GM12878 (cell line): ENCODE measurements around the gene SUFU. TPM values are rescaled to one million over a fixed set of nuclear protein-coding genes. Genes with fewer than 3 reads are reported as not detected.
A peak's percentile ranks its signal among the peaks of the same experiment; 100 is the strongest.

Experiments
- ATAC-seq: fragments of 200-7000 bp; cut with Tn5 transposase; 3 replicates; pipeline ENCODE4 v1.9.1; 2020; ENCODE audit warnings: mild to moderate bottlenecking, moderate library complexity
- BruUV-seq: library from RNA; stranded (reverse); fragments of 400-500 nt; replicated peaks from 2 replicates; lab custom pipeline; 2021; lab: Mats Ljungman, UMichigan
- CTCF ChIA-PET: fragments of 300-600 bp; sonication (Branson Sonifier 250); formaldehyde crosslinking; extraction: SDS; loops from one replicate; lab custom pipeline; 2021; ENCODE audit warnings: inconsistent platforms; lab: Yijun Ruan, JAX
- POLR2A ChIA-PET: fragments of 350-600 bp; formaldehyde crosslinking; extraction: SDS; loops from one replicate; lab custom pipeline; 2021; ENCODE audit warnings: inconsistent platforms; lab: Charles Lee
- RAD21 ChIA-PET: fragments of 300-600 bp; sonication (Branson Sonifier 250); formaldehyde crosslinking; loops from one replicate; lab custom pipeline; 2023; ENCODE audit warnings: antibody characterized with exemption; ENCODE audit not compliant: unreplicated experiment; lab: Charles Lee
- SMC1A ChIA-PET: fragments of 300-600 bp; sonication (Branson Sonifier 250); formaldehyde crosslinking; loops from one replicate; lab custom pipeline; 2023; ENCODE audit not compliant: unreplicated experiment, uncharacterized antibody; lab: Charles Lee
- DNase-seq: peaks from one replicate; pipeline ENCODE4 v3.0.0-alpha.2; 2011; ENCODE audit warnings: low read depth, low spot score
- FAIRE-seq: peaks from 3 replicates; lab custom pipeline; 2011; peaks lifted over from hg19 to GRCh38; lab: Jason Lieb, UNC
- H2AFZ ChIP-seq: 2 replicates; pipeline ENCODE4 v1.6.0; 2011; ENCODE audit warnings: low read depth, low read length, control low read depth; ENCODE audit not compliant: control insufficient read depth
- H3K27ac ChIP-seq: 2 replicates; pipeline ENCODE4 v1.5.1; 2011; ENCODE audit warnings: control low read depth; ENCODE audit not compliant: control insufficient read depth, insufficient read depth
- H3K27me3 ChIP-seq, 2 experiments: replicated peaks in 1 of 2; 2 replicates each; pipeline versions ENCODE4 v1.6.0 to v1.6.1; 2011; ENCODE audit warnings: low read length in 1 of 2; ENCODE audit not compliant: control insufficient read depth in 2 of 2, insufficient read depth in 2 of 2
- H3K36me3 ChIP-seq, 2 experiments: 2 replicates each; pipeline ENCODE4 v1.5.1; 2011; ENCODE audit warnings: low read length in 1 of 2; ENCODE audit not compliant: control insufficient read depth in 2 of 2, insufficient read depth in 2 of 2
- H3K4me1 ChIP-seq: 2 replicates; pipeline ENCODE4 v1.6.1; 2011; ENCODE audit warnings: mild to moderate bottlenecking, low read length, moderate library complexity, mixed read lengths; ENCODE audit not compliant: control insufficient read depth, insufficient read depth
- H3K4me2 ChIP-seq: 2 replicates; pipeline ENCODE4 v1.6.0; 2011; ENCODE audit warnings: control low read depth; ENCODE audit not compliant: control insufficient read depth, insufficient read depth
- H3K4me3 ChIP-seq: fragments of 200-600 bp; sonication (generic); 2 replicates; pipeline ENCODE4 v1.5.1; 2016
- H3K79me2 ChIP-seq: 2 replicates; pipeline ENCODE4 v1.6.0; 2011; ENCODE audit warnings: low read length; ENCODE audit not compliant: control insufficient read depth, insufficient read depth
- H3K9ac ChIP-seq: 2 replicates; pipeline ENCODE4 v1.8.0; 2011; ENCODE audit warnings: low read length, control low read depth, mixed read lengths; ENCODE audit not compliant: control insufficient read depth, insufficient read depth
- H3K9me3 ChIP-seq: replicated peaks from 3 replicates; pipeline ENCODE4 v1.5.1; 2011; ENCODE audit warnings: mild to moderate bottlenecking, low read length; ENCODE audit not compliant: control insufficient read depth, insufficient read depth
- H4K20me1 ChIP-seq: 2 replicates; pipeline ENCODE4 v1.6.0; 2011; ENCODE audit not compliant: control insufficient read depth, insufficient read depth
- ATF3 ChIP-seq: IDR thresholded peaks from 2 replicates; pipeline ENCODE4 v1.6.1; 2011; ENCODE audit warnings: low read depth, mild to moderate bottlenecking, low read length, moderate library complexity, borderline replicate concordance; ENCODE audit errors: extremely low read depth
- KLF5 ChIP-seq: fragments of 450-650 bp; IDR thresholded peaks from 2 replicates; pipeline ENCODE4 v1.6.1; 2014; ENCODE audit warnings: mild to moderate bottlenecking; ENCODE audit not compliant: partially characterized antibody
- MTA2 ChIP-seq: fragments of 450-650 bp; IDR thresholded peaks from 2 replicates; pipeline ENCODE4 v1.6.1; 2016; ENCODE audit warnings: low read depth, mild to moderate bottlenecking, moderate library complexity
- MTA3 ChIP-seq: IDR thresholded peaks from 2 replicates; pipeline ENCODE4 v1.6.1; 2012; ENCODE audit warnings: low read length, inconsistent platforms, borderline replicate concordance
- NR2C2 ChIP-seq: IDR thresholded peaks from 2 replicates; pipeline ENCODE4 v1.6.1; 2011; ENCODE audit warnings: borderline replicate concordance, low read depth; ENCODE audit not compliant: control insufficient read depth, insufficient read length
- ZNF687 ChIP-seq: fragments of 450-650 bp; IDR thresholded peaks from 2 replicates; pipeline ENCODE4 v1.6.1; 2017; ENCODE audit warnings: mild to moderate bottlenecking, moderate library complexity
- WGBS: methylation state at CpG from one replicate; pipeline ENCODE4 v1.1.6; 2016; ENCODE audit warnings: low lambda C conversion rate; ENCODE audit not compliant: insufficient replicate concordance, insufficient coverage; ENCODE audit errors: missing lambda C conversion rate; 5-methylcytosine and 5-hydroxymethylcytosine counted together
- in situ Hi-C: fragments of 300-500 bp; cut with MboI; formaldehyde crosslinking; loops from 9 replicates; pipeline ENCODE4 v1.14.3; 2018; ENCODE audit warnings: mixed read lengths
- intact Hi-C: fragments of 100-400 bp; cut with micrococcal nuclease; formaldehyde crosslinking; loops from one replicate; pipeline ENCODE4 v1.14.2; 2022; ENCODE audit not compliant: unreplicated experiment
- polyA plus RNA-seq, 11 experiments: library from polyadenylated mRNA; depleted of rRNA in 4 of 11; unstranded in 6 of 11; stranded (reverse) in 5 of 11; fragments of >200 nt; fragmentation: Nextera tagmentation in 4 of 11; fragmentation: Illumina TruSeq in 1 of 11; extraction: Ambion mirVana in 4 of 11; extraction: Trizol in 1 of 11; gene quantifications; 1 replicate in 1 of 11; 2 replicates in 10 of 11; pipeline versions ENCODE4 v1.2.1 to v1.2.3, GENCODE V29; 2011 to 2016; ENCODE audit warnings: inconsistent platforms in 2 of 11, missing spikeins in 2 of 11, low read depth in 1 of 11
- total RNA-seq, 4 experiments: library from RNA; depleted of rRNA in 3 of 4; stranded (reverse); fragments of >200 nt in 3 of 4; fragmentation: Illumina TruSeq in 1 of 4; extraction: Trizol in 1 of 4; gene quantifications; 2 replicates each; pipeline versions ENCODE4 v1.2.1 to v1.2.3, GENCODE V29; 2013 to 2021
- TF ChIP-seq, protein P1 (sequence below): fragments of 450-650 bp; IDR thresholded peaks from 2 replicates; pipeline ENCODE4 v1.6.1; 2017; ENCODE audit warnings: mild to moderate bottlenecking, moderate library complexity
- TF ChIP-seq, protein P2 (sequence below): fragments of 450-650 bp; IDR thresholded peaks from 2 replicates; pipeline ENCODE4 v1.6.1; 2016; ENCODE audit warnings: mild to moderate bottlenecking, moderate library complexity, borderline replicate concordance

Gene SUFU
- total and polyA plus RNA-seq, 10 of the 15 experiments (the other 5 are each of a cell fraction or from before 2014, with no cell fraction given) = 0.68 to 7.7 (median 2.4) TPM

DNA sequence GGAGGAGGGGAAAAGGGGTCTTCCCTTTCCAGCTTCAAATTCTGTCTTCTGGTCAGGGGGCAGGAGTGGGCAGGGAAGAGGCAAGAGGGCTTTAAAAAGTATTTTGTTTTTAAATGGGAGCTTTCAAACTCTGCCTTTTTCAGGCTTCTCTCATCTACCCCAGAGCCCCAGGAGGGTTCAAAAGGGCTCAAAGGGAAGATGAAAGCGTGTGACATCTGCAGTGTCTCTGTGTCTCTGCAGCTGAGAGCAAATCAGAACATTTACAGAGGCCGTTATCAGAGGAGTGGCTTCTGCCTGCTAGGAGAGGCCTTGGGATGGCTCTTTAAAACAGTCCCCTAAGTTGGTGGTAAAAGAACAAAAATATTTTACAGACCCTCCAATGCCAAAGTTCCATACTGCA, 170.8 kb downstream of the SUFU start:
- Histone ChIP-seq H3K4me1 (peaks cover 29% of the 10 kb centered on the region), H2AFZ (no peak overlapping the region; the same call in 1 of the 2 replicates), H3K27ac (no peak overlapping the region), H3K27me3 (no peaks in the 10 kb centered on the region), H3K9me3 (no peaks in the 10 kb centered on the region), H3K79me2 (no peaks in the 10 kb centered on the region), H4K20me1 (no peaks in the 10 kb centered on the region), H3K9ac (no peak overlapping the region), H3K4me2 (peak overlapping the region; percentile 52), H3K36me3 (no peaks in the 10 kb centered on the region), H3K4me3 (no peak overlapping the region; the same call in 1 of the 2 replicates)
- FAIRE-seq (no peak), DNase-seq (no peak), ATAC-seq (0 out of 3 replicates have a peak, but pooled peaks have one; percentile 9)
- 46% methylated on average over 2 of the region's 2 CpGs for whole genome bisulfite sequencing
- intact Hi-C loops = no loop called here
- ChIA-PET POLR2A (interaction anchor here (0.5 to 7.3 kb wide), 13 partner anchors 8 to 853 kb away, joined by 3 to 151 read pairs (median 12); partner anchors contain the start of genes ARL3, SFXN2 and TRIM8), CTCF (interaction anchor here (0.9 to 8.7 kb wide), 12 partner anchors 10 to 228 kb away, joined by 3 to 128 read pairs (median 16); partner anchors contain the start of genes ACTR1A, ARL3, SFXN2 and SUFU), RAD21 (interaction anchor here (0.8 to 8.4 kb wide), 21 partner anchors 8 to 172 kb away, joined by 3 to 140 read pairs (median 4); partner anchors contain the start of genes ACTR1A, ARL3, CYP17A1 and SFXN2), SMC1A (interaction anchor here (0.8 to 8.2 kb wide), 21 partner anchors 10 to 227 kb away, joined by 3 to 140 read pairs (median 5); partner anchors contain the start of genes ACTR1A, ARL3, SFXN2 and TRIM8)
- in situ Hi-C loops = no loop called here
- BruUV-seq = no TSS peak
- TF ChIP-seq MTA3 (no peak), MTA2 (no peak), ATF3 (no peak), KLF5 (no peak), NR2C2 (no peak), ZNF687 (no peak)
- TF ChIP-seq, protein P1, sequence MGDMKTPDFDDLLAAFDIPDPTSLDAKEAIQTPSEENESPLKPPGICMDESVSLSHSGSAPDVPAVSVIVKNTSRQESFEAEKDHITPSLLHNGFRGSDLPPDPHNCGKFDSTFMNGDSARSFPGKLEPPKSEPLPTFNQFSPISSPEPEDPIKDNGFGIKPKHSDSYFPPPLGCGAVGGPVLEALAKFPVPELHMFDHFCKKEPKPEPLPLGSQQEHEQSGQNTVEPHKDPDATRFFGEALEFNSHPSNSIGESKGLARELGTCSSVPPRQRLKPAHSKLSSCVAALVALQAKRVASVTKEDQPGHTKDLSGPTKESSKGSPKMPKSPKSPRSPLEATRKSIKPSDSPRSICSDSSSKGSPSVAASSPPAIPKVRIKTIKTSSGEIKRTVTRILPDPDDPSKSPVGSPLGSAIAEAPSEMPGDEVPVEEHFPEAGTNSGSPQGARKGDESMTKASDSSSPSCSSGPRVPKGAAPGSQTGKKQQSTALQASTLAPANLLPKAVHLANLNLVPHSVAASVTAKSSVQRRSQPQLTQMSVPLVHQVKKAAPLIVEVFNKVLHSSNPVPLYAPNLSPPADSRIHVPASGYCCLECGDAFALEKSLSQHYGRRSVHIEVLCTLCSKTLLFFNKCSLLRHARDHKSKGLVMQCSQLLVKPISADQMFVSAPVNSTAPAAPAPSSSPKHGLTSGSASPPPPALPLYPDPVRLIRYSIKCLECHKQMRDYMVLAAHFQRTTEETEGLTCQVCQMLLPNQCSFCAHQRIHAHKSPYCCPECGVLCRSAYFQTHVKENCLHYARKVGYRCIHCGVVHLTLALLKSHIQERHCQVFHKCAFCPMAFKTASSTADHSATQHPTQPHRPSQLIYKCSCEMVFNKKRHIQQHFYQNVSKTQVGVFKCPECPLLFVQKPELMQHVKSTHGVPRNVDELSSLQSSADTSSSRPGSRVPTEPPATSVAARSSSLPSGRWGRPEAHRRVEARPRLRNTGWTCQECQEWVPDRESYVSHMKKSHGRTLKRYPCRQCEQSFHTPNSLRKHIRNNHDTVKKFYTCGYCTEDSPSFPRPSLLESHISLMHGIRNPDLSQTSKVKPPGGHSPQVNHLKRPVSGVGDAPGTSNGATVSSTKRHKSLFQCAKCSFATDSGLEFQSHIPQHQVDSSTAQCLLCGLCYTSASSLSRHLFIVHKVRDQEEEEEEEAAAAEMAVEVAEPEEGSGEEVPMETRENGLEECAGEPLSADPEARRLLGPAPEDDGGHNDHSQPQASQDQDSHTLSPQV = no peak
- TF ChIP-seq, protein P2, sequence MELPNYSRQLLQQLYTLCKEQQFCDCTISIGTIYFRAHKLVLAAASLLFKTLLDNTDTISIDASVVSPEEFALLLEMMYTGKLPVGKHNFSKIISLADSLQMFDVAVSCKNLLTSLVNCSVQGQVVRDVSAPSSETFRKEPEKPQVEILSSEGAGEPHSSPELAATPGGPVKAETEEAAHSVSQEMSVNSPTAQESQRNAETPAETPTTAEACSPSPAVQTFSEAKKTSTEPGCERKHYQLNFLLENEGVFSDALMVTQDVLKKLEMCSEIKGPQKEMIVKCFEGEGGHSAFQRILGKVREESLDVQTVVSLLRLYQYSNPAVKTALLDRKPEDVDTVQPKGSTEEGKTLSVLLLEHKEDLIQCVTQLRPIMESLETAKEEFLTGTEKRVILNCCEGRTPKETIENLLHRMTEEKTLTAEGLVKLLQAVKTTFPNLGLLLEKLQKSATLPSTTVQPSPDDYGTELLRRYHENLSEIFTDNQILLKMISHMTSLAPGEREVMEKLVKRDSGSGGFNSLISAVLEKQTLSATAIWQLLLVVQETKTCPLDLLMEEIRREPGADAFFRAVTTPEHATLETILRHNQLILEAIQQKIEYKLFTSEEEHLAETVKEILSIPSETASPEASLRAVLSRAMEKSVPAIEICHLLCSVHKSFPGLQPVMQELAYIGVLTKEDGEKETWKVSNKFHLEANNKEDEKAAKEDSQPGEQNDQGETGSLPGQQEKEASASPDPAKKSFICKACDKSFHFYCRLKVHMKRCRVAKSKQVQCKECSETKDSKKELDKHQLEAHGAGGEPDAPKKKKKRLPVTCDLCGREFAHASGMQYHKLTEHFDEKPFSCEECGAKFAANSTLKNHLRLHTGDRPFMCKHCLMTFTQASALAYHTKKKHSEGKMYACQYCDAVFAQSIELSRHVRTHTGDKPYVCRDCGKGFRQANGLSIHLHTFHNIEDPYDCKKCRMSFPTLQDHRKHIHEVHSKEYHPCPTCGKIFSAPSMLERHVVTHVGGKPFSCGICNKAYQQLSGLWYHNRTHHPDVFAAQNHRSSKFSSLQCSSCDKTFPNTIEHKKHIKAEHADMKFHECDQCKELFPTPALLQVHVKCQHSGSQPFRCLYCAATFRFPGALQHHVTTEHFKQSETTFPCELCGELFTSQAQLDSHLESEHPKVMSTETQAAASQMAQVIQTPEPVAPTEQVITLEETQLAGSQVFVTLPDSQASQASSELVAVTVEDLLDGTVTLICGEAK = no peak
